DOHH2 (cell line): ENCODE results near the gene SOX10.
"Not testable (repeated sequence)": the region's sequence is repeated elsewhere in the genome, so short reads cannot be mapped to it uniquely, and the experiment has no call there.

ENCODE experiments used
- H3F3A ChIP-seq: fragments of 200-600 bp; sonication (generic), shearing (Covaris generic); 2 replicates; pipeline ENCODE4 v1.6.0; 2016; ENCODE audit warnings: antibody characterized with exemption, mild to moderate bottlenecking; ENCODE audit not compliant: control insufficient read depth, insufficient read depth
- H3K27ac ChIP-seq: fragments of 200-600 bp; sonication (generic); 2 replicates; pipeline ENCODE4 v1.5.1; 2014; ENCODE audit warnings: low read depth, mild to moderate bottlenecking, low read length, moderate library complexity
- H3K27me3 ChIP-seq: fragments of 200-600 bp; sonication (generic); 2 replicates; pipeline ENCODE4 v1.6.1; 2014; ENCODE audit warnings: mild to moderate bottlenecking, low read length, mixed read lengths; ENCODE audit not compliant: control insufficient read depth
- H3K36me3 ChIP-seq: fragments of 200-600 bp; sonication (generic); 2 replicates; pipeline ENCODE4 v1.6.1; 2014; ENCODE audit warnings: mild to moderate bottlenecking, low read length, moderate library complexity, mixed read lengths; ENCODE audit not compliant: control insufficient read depth
- H3K4me1 ChIP-seq: fragments of 200-600 bp; sonication (generic); 2 replicates; pipeline ENCODE4 v1.6.1; 2014; ENCODE audit warnings: mild to moderate bottlenecking, low read length, mixed read lengths; ENCODE audit not compliant: control insufficient read depth
- H3K4me2 ChIP-seq: fragments of 200-600 bp; sonication (generic); 2 replicates; pipeline ENCODE4 v1.6.0; 2014; ENCODE audit warnings: mild to moderate bottlenecking, low read length, moderate library complexity
- H3K4me3 ChIP-seq: fragments of 200-600 bp; sonication (generic); 2 replicates; pipeline ENCODE4 v1.5.1; 2014; ENCODE audit warnings: mild to moderate bottlenecking, low read length, mixed read lengths
- H3K79me2 ChIP-seq: fragments of 200-600 bp; sonication (generic); 2 replicates; pipeline ENCODE4 v1.6.1; 2014; ENCODE audit warnings: mild to moderate bottlenecking, low read length, mixed read lengths; ENCODE audit not compliant: control insufficient read depth
- H3K9me2 ChIP-seq: fragments of 200-600 bp; sonication (generic); replicated peaks from 2 replicates; pipeline ENCODE4 v1.6.1; 2014; ENCODE audit warnings: mild to moderate bottlenecking, low read length, mixed read lengths; ENCODE audit not compliant: control insufficient read depth
- H3K9me3 ChIP-seq: fragments of 200-600 bp; sonication (generic); 2 replicates; pipeline ENCODE4 v1.6.1; 2014; ENCODE audit warnings: antibody characterized with exemption, low read length, mixed read lengths; ENCODE audit not compliant: control insufficient read depth, insufficient read depth
- H4K20me1 ChIP-seq: fragments of 200-600 bp; sonication (generic); 2 replicates; pipeline ENCODE4 v1.6.0; 2014; ENCODE audit warnings: low read depth, mild to moderate bottlenecking, antibody characterized with exemption, low read length, moderate library complexity; ENCODE audit not compliant: control insufficient read depth, insufficient read depth
- CTCF ChIP-seq: fragments of 200-600 bp; sonication (generic); IDR thresholded peaks from one replicate; pipeline ENCODE4 v1.5.1; 2014; ENCODE audit warnings: antibody characterized with exemption, mild to moderate bottlenecking, low read depth, low read length; ENCODE audit not compliant: poor library complexity, severe bottlenecking
- EZH2phosphoT487 ChIP-seq: fragments of 200-600 bp; sonication (generic); IDR thresholded peaks from 2 replicates; pipeline ENCODE4 v1.6.1; 2017; ENCODE audit warnings: borderline replicate concordance, mild to moderate bottlenecking, antibody characterized with exemption, low read length, moderate library complexity, mixed read lengths

The SOX10 gene

GRCh38 chr22:37979782-37980181 is 4.6 kb downstream of the SOX10 start:
- Histone ChIP-seq H4K20me1 (no peaks in the 10 kb centered on the region), H3K4me2 (no peak overlapping the region), H3F3A (no peaks in the 10 kb centered on the region), H3K27me3 (no peaks in the 10 kb centered on the region), H3K9me3 (no peaks in the 10 kb centered on the region), H3K79me2 (no peaks in the 10 kb centered on the region), H3K36me3 (no peaks in the 10 kb centered on the region), H3K27ac (no peak overlapping the region), H3K4me3 (no peak overlapping the region), H3K4me1 (no peaks in the 10 kb centered on the region), H3K9me2 (no peaks in the 10 kb centered on the region)
- TF ChIP-seq CTCF: no peak
- no peak for TF ChIP-seq EZH2phosphoT487

GRCh38 chr22:37976547-37976946 is 7.8 kb downstream of the SOX10 start:
- no peak overlapping the region for H3K27ac ChIP-seq
- H3K9me2 ChIP-seq: no peaks in the 10 kb centered on the region
- no peak overlapping the region for H3K4me3 ChIP-seq
- TF ChIP-seq EZH2phosphoT487 (no peak), CTCF (no peak)
- no peaks in the 10 kb centered on the region for H3K9me3 ChIP-seq
- no peaks in the 10 kb centered on the region for H3K79me2 ChIP-seq
- H3K27me3 ChIP-seq: no peaks in the 10 kb centered on the region
- no peaks in the 10 kb centered on the region for H3F3A ChIP-seq
- H3K4me2 ChIP-seq: no peak overlapping the region
- H4K20me1 ChIP-seq: no peaks in the 10 kb centered on the region
- no peaks in the 10 kb centered on the region for H3K36me3 ChIP-seq
- no peaks in the 10 kb centered on the region for H3K4me1 ChIP-seq

GRCh38 chr22:37976022-37976421 is 8.3 kb downstream of the SOX10 start:
- H3K27me3 ChIP-seq, H3K36me3 ChIP-seq, H3F3A ChIP-seq, H3K4me3 ChIP-seq, H3K27ac ChIP-seq, H3K79me2 ChIP-seq, H3K9me2 ChIP-seq, H3K9me3 ChIP-seq, H3K4me2 ChIP-seq, H3K4me1 ChIP-seq, H4K20me1 ChIP-seq: not testable (repeated sequence)

DNA sequence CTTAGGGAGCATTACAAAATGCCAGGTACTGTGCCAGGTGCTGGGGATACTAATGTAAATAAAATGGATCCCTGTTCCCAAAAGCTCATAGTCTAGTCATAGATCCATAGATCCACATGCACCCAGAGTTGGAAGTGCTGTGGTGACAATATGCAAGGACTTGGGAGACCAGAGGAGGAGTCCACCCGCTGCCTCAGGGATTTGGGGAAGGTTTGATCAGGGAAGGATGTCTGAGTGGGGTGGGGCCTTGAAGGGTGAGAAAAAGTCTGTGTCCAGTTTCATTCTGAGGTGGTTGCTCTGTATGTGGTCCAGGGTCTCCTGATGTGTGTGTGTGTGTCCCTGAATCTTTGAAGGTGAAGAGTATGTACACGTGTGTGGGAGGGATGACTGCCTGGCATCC is 9.2 kb downstream of the SOX10 start:
- no peaks in the 10 kb centered on the region for H3K27me3 ChIP-seq
- H3K4me1 ChIP-seq: no peaks in the 10 kb centered on the region
- no peaks in the 10 kb centered on the region for H3K9me3 ChIP-seq
- no peak overlapping the region for H3K4me3 ChIP-seq
- no peaks in the 10 kb centered on the region for H3F3A ChIP-seq
- no peaks in the 10 kb centered on the region for H3K79me2 ChIP-seq
- H4K20me1 ChIP-seq: no peaks in the 10 kb centered on the region
- no peak for TF ChIP-seq CTCF
- TF ChIP-seq EZH2phosphoT487: no peak
- H3K27ac ChIP-seq: no peak overlapping the region
- H3K4me2 ChIP-seq: no peak overlapping the region
- H3K9me2 ChIP-seq: no peaks in the 10 kb centered on the region
- H3K36me3 ChIP-seq: no peaks in the 10 kb centered on the region
